OCI-LY7 (cell line): Measurements from ENCODE around the gene HCRTR1. TPM values are rescaled to one million over a fixed set of nuclear protein-coding genes. Genes with fewer than 3 reads are reported as not detected.

ENCODE experiments used
- total RNA-seq, 2 experiments: library from RNA; depleted of rRNA in 1 of 2; stranded (reverse); fragments of >200 nt in 1 of 2; shearing (Covaris generic) in 1 of 2; gene quantifications; 2 replicates each; pipeline ENCODE4 v1.2.3, GENCODE V29; 2014 to 2022

The HCRTR1 gene
- total RNA-seq, 2 experiments from 2014 or later, result not detected

Other genes with a start within 250 kb of the HCRTR1 start
- gene FABP3, start 244.6 kb upstream of the HCRTR1 start, total RNA-seq (2014; rRNA removed; shearing (Covaris generic)), result not detected in 2 replicates
- not detected in 2 replicates for gene FABP3, start 244.6 kb upstream of the HCRTR1 start, total RNA-seq (2022)
- 0.82 and 3.5 TPM in 2 replicates for gene SERINC2, start 204.5 kb upstream of the HCRTR1 start, total RNA-seq (2014; rRNA removed; shearing (Covaris generic))
- 8.6 and 11.1 TPM in 2 replicates for gene SERINC2, start 204.5 kb upstream of the HCRTR1 start, total RNA-seq (2022)
- gene TINAGL1, start 41.2 kb upstream of the HCRTR1 start, total RNA-seq (2014; rRNA removed; shearing (Covaris generic)), result not detected in 2 replicates
- gene TINAGL1, start 41.2 kb upstream of the HCRTR1 start, total RNA-seq (2022), result 0.17 TPM in 1 of 2 replicates, not detected in the other
- 67.7 and 89.7 TPM in 2 replicates for gene PEF1, start 27.2 kb downstream of the HCRTR1 start, total RNA-seq (2014; rRNA removed; shearing (Covaris generic))
- 54.6 and 56.1 TPM in 2 replicates for gene PEF1, start 27.2 kb downstream of the HCRTR1 start, total RNA-seq (2022)
- gene COL16A1, start 86.3 kb downstream of the HCRTR1 start, total RNA-seq (2014; rRNA removed; shearing (Covaris generic)), result not detected in 2 replicates
- gene COL16A1, start 86.3 kb downstream of the HCRTR1 start, total RNA-seq (2022), result not detected in 2 replicates
- 4.0 and 4.1 TPM in 2 replicates for gene ADGRB2, start 146.7 kb downstream of the HCRTR1 start, total RNA-seq (2014; rRNA removed; shearing (Covaris generic))
- 11.4 and 11.5 TPM in 2 replicates for gene ADGRB2, start 146.7 kb downstream of the HCRTR1 start, total RNA-seq (2022)
- gene SPOCD1, start 198.3 kb downstream of the HCRTR1 start, total RNA-seq (2014; rRNA removed; shearing (Covaris generic)), result 0.60 and 0.85 TPM in 2 replicates
- 1.0 and 1.1 TPM in 2 replicates for gene SPOCD1, start 198.3 kb downstream of the HCRTR1 start, total RNA-seq (2022)